BE2C (cell line): ENCODE results near the gene NXN.
"Not testable (repeated sequence)": the region's sequence is repeated elsewhere in the genome, so short reads cannot be mapped to it uniquely, and the experiment has no call there.

Source experiments
- DNase-seq: peaks from one replicate; pipeline ENCODE4 v3.0.0-alpha.2; 2020
- H3K27me3 ChIP-seq: fragments of 250-450 bp; sonication (Bioruptor Pico); 2 replicates; pipeline ENCODE4 v1.5.1; 2020; ENCODE audit warnings: mild to moderate bottlenecking
- H3K36me3 ChIP-seq: fragments of 250-450 bp; sonication (Bioruptor Pico); 2 replicates; pipeline ENCODE4 v1.5.1; 2020; ENCODE audit warnings: mild to moderate bottlenecking
- H3K4me1 ChIP-seq: fragments of 250-450 bp; sonication (Bioruptor Pico); 2 replicates; pipeline ENCODE4 v1.5.1; 2020
- H3K4me3 ChIP-seq: 2 replicates; pipeline ENCODE4 v1.5.1; 2011; ENCODE audit warnings: low read depth, low read length
- H3K9me3 ChIP-seq: fragments of 250-450 bp; sonication (Bioruptor Pico); 2 replicates; pipeline ENCODE4 v1.5.1; 2020
- TF ChIP-seq, protein P1 (sequence below): IDR thresholded peaks from 2 replicates; pipeline ENCODE4 v1.5.1; 2012; ENCODE audit warnings: mild to moderate bottlenecking, low read depth, low read length

Gene NXN

DNA sequence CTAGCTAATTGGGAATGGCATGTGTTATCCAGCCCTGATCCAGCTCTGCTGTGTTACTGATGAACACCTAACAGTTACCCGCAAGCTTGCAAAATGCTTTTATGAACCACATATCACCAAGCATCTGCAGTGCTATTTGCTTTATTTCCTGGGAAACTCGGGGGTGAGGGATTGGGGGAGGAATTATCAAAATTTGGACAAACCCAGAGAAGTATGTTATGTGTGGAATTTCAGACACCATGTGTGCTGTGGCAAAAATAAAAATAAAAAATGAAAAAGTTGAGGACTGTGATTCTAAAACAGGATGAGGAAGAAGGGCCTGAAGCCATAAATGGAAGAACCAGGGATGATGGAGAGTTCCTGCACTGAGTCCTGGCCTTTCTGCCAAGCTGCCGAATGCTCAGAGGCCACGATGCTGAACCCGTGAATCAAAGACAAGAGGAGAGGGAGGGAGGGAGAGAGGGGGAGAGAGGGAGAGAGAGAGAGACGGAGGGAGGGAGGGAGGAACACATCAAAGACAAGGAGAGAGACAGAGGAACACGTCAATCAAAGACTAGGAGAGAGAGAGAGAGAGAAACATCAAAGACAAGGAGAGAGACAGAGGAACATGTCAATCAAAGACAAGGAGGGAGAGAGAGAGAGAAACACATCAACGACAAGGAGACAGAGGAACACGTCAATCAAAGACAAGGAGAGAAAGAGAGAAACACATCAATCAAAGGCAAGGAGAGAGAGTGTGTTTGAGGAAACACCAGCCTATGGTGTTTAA is 107.6 kb downstream of the NXN start:
- Histone ChIP-seq H3K9me3 (no peaks in the 10 kb centered on the region), H3K4me3 (no peak overlapping the region), H3K4me1 (no peaks in the 10 kb centered on the region), H3K36me3 (no peaks in the 10 kb centered on the region), H3K27me3 (peaks cover 7% of the 10 kb centered on the region)
- TF ChIP-seq, protein P1, sequence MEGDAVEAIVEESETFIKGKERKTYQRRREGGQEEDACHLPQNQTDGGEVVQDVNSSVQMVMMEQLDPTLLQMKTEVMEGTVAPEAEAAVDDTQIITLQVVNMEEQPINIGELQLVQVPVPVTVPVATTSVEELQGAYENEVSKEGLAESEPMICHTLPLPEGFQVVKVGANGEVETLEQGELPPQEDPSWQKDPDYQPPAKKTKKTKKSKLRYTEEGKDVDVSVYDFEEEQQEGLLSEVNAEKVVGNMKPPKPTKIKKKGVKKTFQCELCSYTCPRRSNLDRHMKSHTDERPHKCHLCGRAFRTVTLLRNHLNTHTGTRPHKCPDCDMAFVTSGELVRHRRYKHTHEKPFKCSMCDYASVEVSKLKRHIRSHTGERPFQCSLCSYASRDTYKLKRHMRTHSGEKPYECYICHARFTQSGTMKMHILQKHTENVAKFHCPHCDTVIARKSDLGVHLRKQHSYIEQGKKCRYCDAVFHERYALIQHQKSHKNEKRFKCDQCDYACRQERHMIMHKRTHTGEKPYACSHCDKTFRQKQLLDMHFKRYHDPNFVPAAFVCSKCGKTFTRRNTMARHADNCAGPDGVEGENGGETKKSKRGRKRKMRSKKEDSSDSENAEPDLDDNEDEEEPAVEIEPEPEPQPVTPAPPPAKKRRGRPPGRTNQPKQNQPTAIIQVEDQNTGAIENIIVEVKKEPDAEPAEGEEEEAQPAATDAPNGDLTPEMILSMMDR = no peak
- DNase-seq = no peak

DNA sequence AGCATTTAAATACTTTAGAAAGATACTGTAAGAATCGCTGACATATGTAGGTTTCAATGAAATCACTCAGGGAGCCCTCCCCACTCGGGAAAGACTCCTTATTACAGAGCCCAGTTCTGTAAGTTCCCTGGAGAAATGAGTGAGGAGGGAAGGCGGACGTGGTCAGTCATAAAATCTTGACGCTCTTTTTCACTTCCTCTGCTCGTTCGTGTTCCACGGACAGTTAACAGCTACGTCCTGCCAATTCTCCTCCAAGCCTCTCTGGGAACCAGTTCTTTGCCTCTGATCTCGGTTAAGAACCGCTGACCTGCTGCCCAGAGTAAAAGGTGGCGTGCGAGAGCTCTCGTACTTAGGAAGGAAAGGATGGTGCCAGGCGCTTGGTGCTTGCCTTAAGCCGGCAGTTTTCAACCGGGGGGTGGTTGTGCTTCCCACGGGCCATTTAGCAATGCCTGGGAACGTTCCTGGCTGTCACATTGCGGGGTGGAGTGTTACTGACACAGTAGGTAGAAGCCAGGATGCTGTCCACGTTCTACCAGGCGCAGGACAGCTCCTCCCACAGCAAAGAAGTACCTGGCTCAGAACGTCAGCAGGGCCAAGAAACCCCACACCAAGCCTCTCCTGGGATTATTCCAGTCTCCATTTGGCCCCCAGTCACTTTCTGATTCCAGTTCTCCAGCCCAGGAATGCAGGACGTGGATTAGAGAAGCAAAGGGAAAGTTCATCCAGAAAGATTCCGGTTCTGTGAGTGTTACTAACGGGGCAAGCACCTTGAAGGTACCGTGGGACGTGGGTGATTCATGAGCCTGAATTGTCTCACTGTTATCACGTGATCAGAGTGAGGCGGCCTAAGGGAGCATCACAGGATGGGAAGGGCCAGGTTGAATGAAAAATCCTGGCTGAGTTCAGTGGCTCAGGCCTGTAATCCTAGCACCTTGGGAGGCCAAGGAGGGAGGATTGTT is 109.7 kb downstream of the NXN start:
- Histone ChIP-seq H3K27me3 (peaks cover 7% of the 10 kb centered on the region), H3K9me3 (no peaks in the 10 kb centered on the region), H3K4me3 (no peak overlapping the region), H3K36me3 (no peaks in the 10 kb centered on the region), H3K4me1 (no peaks in the 10 kb centered on the region)
- no peak for DNase-seq
- TF ChIP-seq, protein P1 = no peak

DNA sequence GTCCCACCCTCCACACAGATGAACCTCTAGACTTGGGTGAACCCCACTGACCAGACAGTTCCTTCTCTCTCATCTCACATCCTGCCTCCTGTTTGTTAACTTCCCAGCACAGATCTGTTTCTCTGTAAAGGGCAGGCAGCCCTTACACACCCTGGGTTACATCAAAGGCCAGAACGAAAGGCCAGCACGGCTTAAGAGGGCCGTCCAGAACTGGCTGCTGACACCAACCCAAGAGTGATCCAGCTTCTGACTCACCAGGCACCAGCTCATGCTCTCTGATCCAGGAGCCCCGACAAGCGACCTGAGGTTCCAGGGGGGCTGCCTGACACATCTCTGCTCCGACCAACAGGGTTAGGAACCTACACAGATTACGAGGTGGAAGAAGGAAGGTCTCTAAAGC is 110.5 kb downstream of the NXN start:
- no peaks in the 10 kb centered on the region for H3K4me1 ChIP-seq
- TF ChIP-seq, protein P1 = no peak
- H3K4me3 ChIP-seq = no peak overlapping the region
- H3K9me3 ChIP-seq = no peaks in the 10 kb centered on the region
- peaks cover 7% of the 10 kb centered on the region for H3K27me3 ChIP-seq
- H3K36me3 ChIP-seq = no peaks in the 10 kb centered on the region
- no peak for DNase-seq

DNA sequence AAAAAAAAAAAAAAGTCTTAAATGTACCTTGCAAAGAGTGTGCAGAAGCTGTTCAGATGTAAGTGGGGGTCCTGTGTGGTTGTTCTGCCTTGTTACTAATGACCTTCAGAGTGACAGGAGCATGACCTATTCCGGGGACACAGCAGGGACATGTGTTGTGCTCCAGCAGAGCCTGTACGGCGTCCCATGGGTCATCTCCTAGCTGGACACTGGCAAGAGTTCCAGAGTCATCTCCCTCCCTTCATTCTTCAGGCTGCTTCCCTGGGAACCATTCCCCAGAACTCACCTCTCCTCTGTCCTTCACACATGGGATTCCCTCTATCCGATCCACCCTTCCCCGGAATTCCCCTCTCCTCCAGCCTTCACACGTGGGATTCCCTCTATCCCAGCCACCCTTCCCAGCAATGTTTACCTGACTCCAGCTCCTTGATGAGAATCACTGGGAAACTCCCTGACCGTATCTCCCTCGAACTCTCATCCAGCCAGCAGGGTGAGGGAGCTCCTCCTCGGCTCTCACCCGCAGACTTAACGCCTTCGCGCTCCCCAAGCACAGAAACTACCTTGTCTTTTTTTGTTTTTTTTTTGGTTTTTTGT is 111.6 kb downstream of the NXN start:
- H3K27me3 ChIP-seq = peaks cover 7% of the 10 kb centered on the region
- no peak for DNase-seq
- H3K9me3 ChIP-seq = no peaks in the 10 kb centered on the region
- no peak overlapping the region for H3K4me3 ChIP-seq
- no peaks in the 10 kb centered on the region for H3K36me3 ChIP-seq
- H3K4me1 ChIP-seq = no peaks in the 10 kb centered on the region
- TF ChIP-seq, protein P1 = no peak

DNA sequence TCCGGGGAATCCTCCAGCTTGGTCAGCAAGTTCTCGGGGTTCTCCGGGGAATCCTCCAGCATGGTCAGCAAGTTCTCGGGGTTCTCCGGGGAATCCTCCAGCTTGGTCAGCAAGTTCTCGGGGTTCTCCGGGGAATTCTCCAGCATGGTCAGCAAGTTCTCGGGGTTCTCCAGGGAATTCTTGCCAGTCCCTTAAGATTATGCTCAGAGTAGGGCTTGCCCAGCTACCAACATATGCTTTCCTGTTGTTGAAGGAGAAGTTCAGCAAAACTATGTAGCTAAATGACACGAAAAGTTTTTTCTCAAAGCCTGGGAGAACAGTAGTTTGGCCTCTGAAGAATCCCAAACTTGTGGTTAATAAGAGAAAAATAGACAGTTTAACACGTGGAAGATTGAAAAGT is 112.3 kb downstream of the NXN start:
- not testable (repeated sequence) for H3K36me3 ChIP-seq, H3K27me3 ChIP-seq, H3K4me3 ChIP-seq, H3K9me3 ChIP-seq, H3K4me1 ChIP-seq, DNase-seq

DNA sequence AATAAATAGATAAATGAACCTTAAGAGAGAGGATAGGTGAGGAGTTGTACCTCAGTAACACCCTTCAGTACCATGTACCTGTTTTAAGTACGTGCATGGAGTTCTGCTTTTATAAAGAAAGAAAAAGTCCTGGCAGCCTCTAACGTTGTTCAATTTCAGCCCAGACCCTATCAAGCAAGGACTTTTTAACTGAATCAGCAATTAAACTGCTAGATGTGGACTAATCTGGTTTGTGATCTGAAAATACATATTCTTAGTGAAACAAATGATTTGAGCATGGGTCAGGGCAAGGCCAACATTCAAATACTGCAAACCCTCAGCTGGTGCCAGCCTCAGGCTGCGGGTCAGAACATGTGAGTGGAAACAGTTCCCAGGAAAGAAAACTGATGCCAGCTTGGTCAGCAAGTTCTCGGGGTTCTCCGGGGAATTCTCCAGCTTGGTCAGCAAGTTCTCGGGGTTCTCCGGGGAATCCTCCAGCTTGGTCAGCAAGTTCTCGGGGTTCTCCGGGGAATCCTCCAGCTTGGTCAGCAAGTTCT is 112.9 kb downstream of the NXN start:
- TF ChIP-seq, protein P1 = no peak
- DNase-seq = no peak
- no peaks in the 10 kb centered on the region for H3K9me3 ChIP-seq
- H3K36me3 ChIP-seq = no peaks in the 10 kb centered on the region
- peaks cover 7% of the 10 kb centered on the region for H3K27me3 ChIP-seq
- no peaks in the 10 kb centered on the region for H3K4me1 ChIP-seq
- no peak overlapping the region for H3K4me3 ChIP-seq
